Neural crest cell (in vitro differentiated cells): ENCODE results near the gene CKLF. TPM values are rescaled to one million over a fixed set of nuclear protein-coding genes. Genes with fewer than 3 reads are reported as not detected.

Source experiments
- DNase-seq: peaks from one replicate; pipeline ENCODE4 v3.0.0; 2021; ENCODE audit warnings: low read depth, mixed read lengths, low spot score
- H3K27ac Mint-ChIP-seq: one replicate; pipeline ENCODE4 v1.8.0; 2021; ENCODE audit warnings: mild to moderate bottlenecking, mixed read lengths; ENCODE audit not compliant: unreplicated experiment
- H3K27me3 Mint-ChIP-seq: 2 replicates; pipeline ENCODE4 v1.8.0; 2021; ENCODE audit warnings: low read depth, mild to moderate bottlenecking, mixed read lengths
- H3K36me3 Mint-ChIP-seq: 2 replicates; pipeline ENCODE4 v1.8.0; 2021; ENCODE audit warnings: low read depth, mild to moderate bottlenecking, mixed read lengths
- H3K4me1 Mint-ChIP-seq: 2 replicates; pipeline ENCODE4 v1.8.0; 2021; ENCODE audit warnings: mixed read lengths
- H3K4me3 Mint-ChIP-seq: one replicate; pipeline ENCODE4 v1.8.0; 2021; ENCODE audit warnings: mild to moderate bottlenecking, mixed read lengths
- H3K9me3 Mint-ChIP-seq: 2 replicates; pipeline ENCODE4 v1.8.0; 2021; ENCODE audit warnings: mixed read lengths
- total RNA-seq: library from RNA; stranded (reverse); gene quantifications from 2 replicates; pipeline ENCODE4 v1.2.1, GENCODE V29; 2021
- TF ChIP-seq, protein P1 (sequence below): fragments of 200-600 bp; sonication (generic); conservative IDR thresholded peaks from 2 replicates; pipeline ENCODE4 v1.5.0; 2021; ENCODE audit warnings: antibody characterized with exemption, mild to moderate bottlenecking

The CKLF gene
- total RNA-seq, 1 donor from 2014 or later = 51.2 TPM

DNA sequence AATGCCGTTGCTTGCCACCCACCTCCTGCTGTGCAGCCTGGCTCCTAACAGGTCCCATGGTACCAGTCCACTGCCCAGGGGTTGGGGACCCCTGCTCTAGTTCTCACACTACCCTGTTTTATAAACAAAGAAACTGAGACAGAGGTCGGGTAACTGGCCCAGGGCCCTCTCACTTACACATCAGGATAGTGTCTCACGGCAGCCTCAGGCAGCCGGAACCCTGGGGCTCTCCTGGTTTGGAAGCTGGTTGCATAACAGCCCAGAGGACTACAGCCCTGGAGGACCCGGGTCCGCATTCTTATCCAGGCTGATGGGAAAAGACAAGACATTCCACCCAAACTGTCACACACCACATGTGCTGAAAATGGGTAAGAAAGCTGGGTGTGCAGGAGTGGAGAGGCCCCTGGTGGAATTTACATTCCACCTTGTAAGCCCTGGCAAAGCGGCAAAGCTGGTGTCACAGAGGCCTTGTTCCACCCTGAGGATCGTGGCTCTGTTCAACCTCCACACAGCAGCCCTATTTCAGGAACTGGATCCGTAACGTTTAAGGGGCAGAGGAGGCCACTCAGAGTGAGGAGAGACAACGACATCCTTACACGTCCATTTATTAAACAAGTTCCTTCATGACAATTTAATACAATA lies 61.9 kb downstream of the CKLF start:
- H3K9me3 Mint-ChIP-seq = no peaks in the 10 kb centered on the region
- H3K27me3 Mint-ChIP-seq = no peaks in the 10 kb centered on the region
- no peak overlapping the region for H3K27ac Mint-ChIP-seq
- H3K36me3 Mint-ChIP-seq = peaks cover 5% of the 10 kb centered on the region
- H3K4me1 Mint-ChIP-seq = no peaks in the 10 kb centered on the region
- no peak overlapping the region for H3K4me3 Mint-ChIP-seq
- no peak for DNase-seq
- TF ChIP-seq, protein P1, sequence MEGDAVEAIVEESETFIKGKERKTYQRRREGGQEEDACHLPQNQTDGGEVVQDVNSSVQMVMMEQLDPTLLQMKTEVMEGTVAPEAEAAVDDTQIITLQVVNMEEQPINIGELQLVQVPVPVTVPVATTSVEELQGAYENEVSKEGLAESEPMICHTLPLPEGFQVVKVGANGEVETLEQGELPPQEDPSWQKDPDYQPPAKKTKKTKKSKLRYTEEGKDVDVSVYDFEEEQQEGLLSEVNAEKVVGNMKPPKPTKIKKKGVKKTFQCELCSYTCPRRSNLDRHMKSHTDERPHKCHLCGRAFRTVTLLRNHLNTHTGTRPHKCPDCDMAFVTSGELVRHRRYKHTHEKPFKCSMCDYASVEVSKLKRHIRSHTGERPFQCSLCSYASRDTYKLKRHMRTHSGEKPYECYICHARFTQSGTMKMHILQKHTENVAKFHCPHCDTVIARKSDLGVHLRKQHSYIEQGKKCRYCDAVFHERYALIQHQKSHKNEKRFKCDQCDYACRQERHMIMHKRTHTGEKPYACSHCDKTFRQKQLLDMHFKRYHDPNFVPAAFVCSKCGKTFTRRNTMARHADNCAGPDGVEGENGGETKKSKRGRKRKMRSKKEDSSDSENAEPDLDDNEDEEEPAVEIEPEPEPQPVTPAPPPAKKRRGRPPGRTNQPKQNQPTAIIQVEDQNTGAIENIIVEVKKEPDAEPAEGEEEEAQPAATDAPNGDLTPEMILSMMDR = no peak

Other genes starting within 250 kb of the CKLF start
- gene CDH5, start 185.9 kb upstream of the CKLF start, total RNA-seq = 0.45 and 0.56 TPM in 2 replicates
- 1.5 TPM in 2 replicates for gene BEAN1, start 125.3 kb upstream of the CKLF start, total RNA-seq
- 12.6 and 16.3 TPM in 2 replicates for gene TK2, start 2.5 kb upstream of the CKLF start, total RNA-seq
- gene CMTM1, start 13.9 kb downstream of the CKLF start, total RNA-seq = 17.1 and 18.4 TPM in 2 replicates
- gene CMTM2, start 26.9 kb downstream of the CKLF start, total RNA-seq = 0.54 and 0.75 TPM in 2 replicates
- 89.2 and 91.6 TPM in 2 replicates for gene CMTM3, start 52.1 kb downstream of the CKLF start, total RNA-seq
- gene CMTM4, start 144.2 kb downstream of the CKLF start, total RNA-seq = 31.7 and 32.5 TPM in 2 replicates
- 125 and 127 TPM in 2 replicates for gene DYNC1LI2, start 199.0 kb downstream of the CKLF start, total RNA-seq
- gene TERB1, start 249.0 kb downstream of the CKLF start, total RNA-seq = 0.25 and 0.26 TPM in 2 replicates